Liver (tissue), 9 donors: Measurements from ENCODE around the gene NAPB. TPM values are rescaled to one million over a fixed set of nuclear protein-coding genes. Genes with fewer than 3 reads are reported as not detected.

Experiments used
- DNase-seq: peaks from one replicate; pipeline ENCODE4 v3.0.0-alpha.2; 2017; ENCODE audit warnings: low spot score
- H3K27ac ChIP-seq, 2 donors: one replicate each; pipeline ENCODE4 v1.7.0; 2013; ENCODE audit warnings: inconsistent platforms in 2 of 2, low read length in 2 of 2, control low read depth in 1 of 2, low read depth in 1 of 2, mild to moderate bottlenecking in 1 of 2
- H3K27me3 ChIP-seq, 4 donors: one replicate each; pipeline versions ENCODE4 v1.6.1 to v1.7.0; 2013; ENCODE audit warnings: low read length in 3 of 4, inconsistent platforms in 1 of 4, mild to moderate bottlenecking in 1 of 4, moderate library complexity in 1 of 4; ENCODE audit not compliant: control insufficient read depth in 4 of 4, insufficient read depth in 4 of 4
- H3K36me3 ChIP-seq, 4 donors: one replicate each; pipeline versions ENCODE4 v1.6.1 to v1.7.0; 2013; ENCODE audit warnings: low read length in 3 of 4, mild to moderate bottlenecking in 3 of 4, low read depth in 1 of 4, moderate library complexity in 1 of 4; ENCODE audit not compliant: control insufficient read depth in 4 of 4, insufficient read depth in 3 of 4
- H3K4me1 ChIP-seq, 4 donors: one replicate each; pipeline versions ENCODE4 v1.6.1 to v1.7.0; 2013; ENCODE audit warnings: low read length in 3 of 4, mild to moderate bottlenecking in 3 of 4, moderate library complexity in 1 of 4; ENCODE audit not compliant: control insufficient read depth in 4 of 4, insufficient read depth in 4 of 4
- H3K4me3 ChIP-seq, 3 donors: one replicate each; pipeline versions ENCODE4 v1.6.1 to v1.7.0; 2013; ENCODE audit warnings: low read length in 3 of 3, control low read depth in 1 of 3, low read depth in 1 of 3, mild to moderate bottlenecking in 1 of 3
- H3K9ac ChIP-seq, 2 donors: one replicate each; pipeline ENCODE4 v1.7.0; 2013; ENCODE audit warnings: low read length in 2 of 2, mild to moderate bottlenecking in 2 of 2, moderate library complexity in 2 of 2, control low read depth in 1 of 2, low read depth in 1 of 2
- H3K9me3 ChIP-seq, 4 donors: one replicate each; pipeline versions ENCODE4 v1.6.1 to v1.7.0; 2013; ENCODE audit warnings: low read length in 3 of 4; ENCODE audit not compliant: control insufficient read depth in 4 of 4
- ATF3 ChIP-seq: IDR thresholded peaks from 2 replicates; pipeline ENCODE4 v1.6.1; 2016; ENCODE audit warnings: antibody characterized with exemption
- CTCF ChIP-seq: fragments of 150-350 bp; IDR thresholded peaks from 2 replicates; pipeline ENCODE4 v1.5.1; 2017; ENCODE audit warnings: improper control_type of control experiment, low read depth, low read length; ENCODE audit not compliant: missing input control
- EGR1 ChIP-seq, 2 donors: IDR thresholded peaks; 2 replicates each; pipeline ENCODE4 v1.6.1; 2016 to 2018; ENCODE audit warnings: antibody characterized with exemption in 2 of 2, low read depth in 2 of 2
- FOXA1 ChIP-seq: IDR thresholded peaks from 2 replicates; pipeline ENCODE4 v1.6.1; 2016; ENCODE audit warnings: antibody characterized with exemption
- GABPA ChIP-seq, 2 donors: IDR thresholded peaks in 1 of 2; conservative IDR thresholded peaks in 1 of 2; 2 replicates each; pipeline ENCODE4 v1.6.1; 2016; ENCODE audit warnings: antibody characterized with exemption in 2 of 2, mild to moderate bottlenecking in 1 of 2, moderate library complexity in 1 of 2
- HNF4G ChIP-seq: IDR thresholded peaks from 2 replicates; pipeline ENCODE4 v1.6.1; 2016; ENCODE audit warnings: antibody characterized with exemption
- JUND ChIP-seq, 2 donors: IDR thresholded peaks; 2 replicates each; pipeline ENCODE4 v1.6.1; 2016; ENCODE audit warnings: antibody characterized with exemption in 2 of 2
- MAX ChIP-seq: IDR thresholded peaks from 2 replicates; pipeline ENCODE4 v1.6.1; 2016; ENCODE audit warnings: antibody characterized with exemption
- NR2F2 ChIP-seq: IDR thresholded peaks from 2 replicates; pipeline ENCODE4 v1.6.1; 2016; ENCODE audit warnings: antibody characterized with exemption
- RAD21 ChIP-seq, 2 donors: IDR thresholded peaks; 2 replicates each; pipeline ENCODE4 v1.6.1; 2016; ENCODE audit warnings: antibody characterized with exemption in 2 of 2, mild to moderate bottlenecking in 2 of 2
- REST ChIP-seq: IDR thresholded peaks from 2 replicates; pipeline ENCODE4 v1.6.1; 2016; ENCODE audit warnings: antibody characterized with exemption, mild to moderate bottlenecking
- RXRA ChIP-seq, 2 donors: IDR thresholded peaks; 2 replicates each; pipeline ENCODE4 v1.6.1; 2017 to 2018; ENCODE audit warnings: antibody characterized with exemption in 2 of 2, mild to moderate bottlenecking in 1 of 2
- SP1 ChIP-seq: IDR thresholded peaks from 2 replicates; pipeline ENCODE4 v1.6.1; 2018; ENCODE audit warnings: antibody characterized with exemption, mild to moderate bottlenecking
- YY1 ChIP-seq: IDR thresholded peaks from 2 replicates; pipeline ENCODE4 v1.6.1; 2016; ENCODE audit warnings: antibody characterized with exemption, mild to moderate bottlenecking
- ZBTB33 ChIP-seq: IDR thresholded peaks from 2 replicates; pipeline ENCODE4 v1.6.1; 2016; ENCODE audit warnings: antibody characterized with exemption
- WGBS: extraction: QIAGEN DNeasy Blood & Tissue Kit; methylation state at CpG from one replicate; pipeline ENCODE4 v1.1.7; 2013; 5-methylcytosine and 5-hydroxymethylcytosine counted together
- polyA plus RNA-seq, 2 donors: library from polyadenylated mRNA; stranded (reverse) in 1 of 2; unstranded in 1 of 2; fragments of 200-250 nt in 1 of 2; fragments of >200 nt in 1 of 2; fragmentation: Nextera tagmentation in 1 of 2; extraction: Ambion mirVana in 1 of 2; gene quantifications; one replicate each; pipeline versions ENCODE4 v1.2.1 to v1.2.3, GENCODE V29; 2013 to 2015
- total RNA-seq, 2 donors: library from RNA; depleted of rRNA; stranded (reverse); fragments of >200 nt; gene quantifications; one replicate each; pipeline ENCODE4 v1.2.3, GENCODE V29; 2014
- donor health status: healthy.
- donor health status: healthy.
- donor health status: healthy.
- donor health status: healthy.
- donor health status: healthy.

The NAPB gene
- total and polyA plus RNA-seq, 4 donors, result 2.4 to 10.6 (median 4.5) TPM

- peak overlapping the region; percentile 65 to 96 (median 81) for H3K4me3 ChIP-seq
- peak overlapping the region; percentile 78 to 80 for H3K9ac ChIP-seq
- no peaks in the 10 kb centered on the region for H3K27me3 ChIP-seq
- DNase-seq, result peak; percentile 71
- TF ChIP-seq HNF4G (no peak), ATF3 (no peak), EGR1 (IDR thresholded peaks at IDR 0.05; ENCODE audit: low read depth in 2 of 2) (no peak), CTCF (no peak), SP1 (no peak), REST (no peak), FOXA1 (no peak), JUND (IDR thresholded peaks at IDR 0.05) (no peak), ZBTB33 (no peak), GABPA (IDR thresholded peaks at IDR 0.05 in 1 of 2, conservative IDR thresholded peaks at IDR 0.05 in 1 of 2) (no peak), YY1 (no peak), NR2F2 (no peak), RAD21 (IDR thresholded peaks at IDR 0.05) (no peak)
- peaks cover 1 to 24% (median 13%) of the 10 kb centered on the region in 4 donors for H3K4me1 ChIP-seq
- H3K27ac ChIP-seq, result peak overlapping the region; percentile 93 to 95
- no peaks in the 10 kb centered on the region for H3K36me3 ChIP-seq
- H3K9me3 ChIP-seq, result no peaks in the 10 kb centered on the region
- WGBS, result under 1% methylated on average over 58 of the region's 58 CpGs
These were observed 1.0 kb downstream of the NAPB start for GRCh38 chr20:23419995-23420901.

GRCh38 chr20:23419657-23419994, 1.7 kb downstream of the NAPB start:
- Histone ChIP-seq H3K9me3 (no peaks in the 10 kb centered on the region), H3K9ac (peak overlapping the region in 1 of 2 donors; percentile 80), H3K4me3 (peak overlapping the region; percentile 65 to 96 (median 81)), H3K27me3 (no peaks in the 10 kb centered on the region), H3K36me3 (no peaks in the 10 kb centered on the region), H3K27ac (peak overlapping the region; percentile 93 to 95), H3K4me1 (peaks cover 1 to 24% (median 13%) of the 10 kb centered on the region in 4 donors)
- no peak for DNase-seq
- WGBS, result 39% methylated on average over 5 of the region's 5 CpGs
- TF ChIP-seq REST (no peak), RAD21 (IDR thresholded peaks at IDR 0.05) (no peak), HNF4G (no peak), MAX (no peak), JUND (IDR thresholded peaks at IDR 0.05) (no peak), YY1 (no peak), ZBTB33 (no peak), RXRA (IDR thresholded peaks at IDR 0.05) (no peak), EGR1 (IDR thresholded peaks at IDR 0.05; ENCODE audit: low read depth in 2 of 2) (no peak), GABPA (IDR thresholded peaks at IDR 0.05 in 1 of 2, conservative IDR thresholded peaks at IDR 0.05 in 1 of 2) (no peak)
